H9 (cell line): Measurements from ENCODE around the gene GDNF. TPM values are rescaled to one million over a fixed set of nuclear protein-coding genes. Genes with fewer than 3 reads are reported as not detected.

ENCODE experiments used
- DNase-seq: peaks from one replicate; pipeline ENCODE4 v3.0.0-alpha.2; 2017
- H2AFZ ChIP-seq: one replicate; pipeline ENCODE4 v1.6.1; 2013; ENCODE audit warnings: mild to moderate bottlenecking, low read length, control low read depth, moderate library complexity
- H2AK5ac ChIP-seq: 2 replicates; pipeline ENCODE4 v1.6.1; 2013; ENCODE audit warnings: low read length, control low read depth, mixed read lengths; ENCODE audit not compliant: insufficient read length
- H2BK120ac ChIP-seq: one replicate; pipeline ENCODE4 v1.6.1; 2013; ENCODE audit warnings: low read depth, mild to moderate bottlenecking, low read length, control low read depth, inconsistent platforms; ENCODE audit not compliant: poor library complexity, severe bottlenecking
- H2BK12ac ChIP-seq: 2 replicates; pipeline ENCODE4 v1.6.1; 2013; ENCODE audit warnings: low read length, control low read depth, mixed read lengths, low read depth; ENCODE audit not compliant: insufficient read length
- H2BK15ac ChIP-seq: 2 replicates; pipeline ENCODE4 v1.6.1; 2013; ENCODE audit warnings: low read depth, low read length, control low read depth
- H2BK20ac ChIP-seq: one replicate; pipeline ENCODE4 v1.6.1; 2013; ENCODE audit warnings: low read depth, mild to moderate bottlenecking, low read length, control low read depth, inconsistent platforms; ENCODE audit not compliant: poor library complexity, severe bottlenecking
- H2BK5ac ChIP-seq: 2 replicates; pipeline ENCODE4 v1.6.1; 2013; ENCODE audit warnings: low read length, control low read depth, mixed read lengths; ENCODE audit not compliant: insufficient read length
- H3K14ac ChIP-seq: 2 replicates; pipeline ENCODE4 v1.6.1; 2013; ENCODE audit warnings: low read length, control low read depth; ENCODE audit not compliant: insufficient read depth
- H3K18ac ChIP-seq: 2 replicates; pipeline ENCODE4 v1.6.1; 2013; ENCODE audit warnings: low read depth, mild to moderate bottlenecking, mixed read lengths, low read length, control low read depth; ENCODE audit not compliant: insufficient read length
- H3K23ac ChIP-seq: 2 replicates; pipeline ENCODE4 v1.6.1; 2013; ENCODE audit warnings: low read length, control low read depth, mixed read lengths, low read depth; ENCODE audit not compliant: insufficient read length
- H3K23me2 ChIP-seq: 2 replicates; pipeline ENCODE4 v1.6.1; 2013; ENCODE audit warnings: low read depth, mild to moderate bottlenecking, mixed read lengths, low read length, control low read depth; ENCODE audit not compliant: insufficient read length, poor library complexity, severe bottlenecking
- H3K27ac ChIP-seq: 2 replicates; pipeline ENCODE4 v1.5.1; 2013; ENCODE audit warnings: low read length, control low read depth, mixed read lengths, low read depth; ENCODE audit not compliant: insufficient read length
- H3K27me3 ChIP-seq: 2 replicates; pipeline ENCODE4 v1.6.1; 2013; ENCODE audit warnings: low read length, control low read depth, inconsistent platforms; ENCODE audit not compliant: insufficient read depth
- H3K4ac ChIP-seq: 2 replicates; pipeline ENCODE4 v1.6.1; 2013; ENCODE audit warnings: low read depth, mild to moderate bottlenecking, control low read depth, inconsistent platforms, low read length, moderate library complexity
- H3K4me1 ChIP-seq: 2 replicates; pipeline ENCODE4 v1.6.1; 2013; ENCODE audit warnings: low read length, control low read depth, inconsistent platforms; ENCODE audit not compliant: insufficient read depth
- H3K4me2 ChIP-seq: 2 replicates; pipeline ENCODE4 v1.6.1; 2013; ENCODE audit warnings: low read length, control low read depth, mixed read lengths; ENCODE audit not compliant: insufficient read length, insufficient read depth
- H3K56ac ChIP-seq: 2 replicates; pipeline ENCODE4 v1.6.1; 2013; ENCODE audit warnings: low read depth, mild to moderate bottlenecking, mixed read lengths, low read length, control low read depth; ENCODE audit not compliant: insufficient read length
- H3K79me1 ChIP-seq: 2 replicates; pipeline ENCODE4 v1.6.1; 2013; ENCODE audit warnings: low read depth, mild to moderate bottlenecking, moderate library complexity, low read length, control low read depth, inconsistent platforms; ENCODE audit not compliant: insufficient read depth, poor library complexity, severe bottlenecking
- H3K79me2 ChIP-seq: 2 replicates; pipeline ENCODE4 v1.6.1; 2013; ENCODE audit warnings: low read length, control low read depth, inconsistent platforms; ENCODE audit not compliant: insufficient read depth
- H3K9ac ChIP-seq: 2 replicates; pipeline ENCODE4 v1.6.1; 2013; ENCODE audit warnings: low read length, control low read depth, mixed read lengths; ENCODE audit not compliant: insufficient read length; ENCODE audit errors: extremely low read depth
- H3K9me3 ChIP-seq: one replicate; pipeline ENCODE4 v1.6.1; 2013; ENCODE audit warnings: low read depth, low read length, inconsistent platforms; ENCODE audit not compliant: control insufficient read depth
- H3T11ph ChIP-seq: one replicate; pipeline ENCODE4 v1.6.1; 2013; ENCODE audit warnings: mild to moderate bottlenecking, low read length, control low read depth, inconsistent platforms
- H4K20me1 ChIP-seq: one replicate; pipeline ENCODE4 v1.6.1; 2013; ENCODE audit not compliant: control insufficient read depth, insufficient read length, insufficient read depth
- H4K5ac ChIP-seq: 2 replicates; pipeline ENCODE4 v1.6.1; 2013; ENCODE audit warnings: low read depth, mild to moderate bottlenecking, mixed read lengths, low read length, control low read depth; ENCODE audit not compliant: insufficient read length
- H4K8ac ChIP-seq: replicated peaks from 2 replicates; pipeline ENCODE4 v1.6.1; 2013; ENCODE audit warnings: low read length, control low read depth, mixed read lengths, low read depth; ENCODE audit not compliant: insufficient read length
- H4K91ac ChIP-seq: 2 replicates; pipeline ENCODE4 v1.6.1; 2013; ENCODE audit warnings: low read depth, mild to moderate bottlenecking, moderate library complexity, mixed read lengths, low read length, control low read depth; ENCODE audit not compliant: insufficient read length
- H3K27ac Mint-ChIP-seq, 3 experiments: 2 replicates in 2 of 3; 3 replicates in 1 of 3; pipeline ENCODE4 v1.8.0; 2020 to 2021; ENCODE audit warnings: mixed read lengths in 3 of 3, mild to moderate bottlenecking in 1 of 3, moderate library complexity in 1 of 3
- H3K27me3 Mint-ChIP-seq: 2 replicates; pipeline ENCODE4 v1.8.0; 2021; ENCODE audit warnings: low read depth, mild to moderate bottlenecking, moderate library complexity, mixed read lengths
- H3K36me3 Mint-ChIP-seq, 3 experiments: 2 replicates in 2 of 3; 3 replicates in 1 of 3; pipeline ENCODE4 v1.8.0; 2020 to 2021; ENCODE audit warnings: low read depth in 3 of 3, mixed read lengths in 3 of 3; ENCODE audit not compliant: insufficient read depth in 1 of 3
- H3K4me1 Mint-ChIP-seq, 2 experiments: 2 replicates each; pipeline ENCODE4 v1.8.0; 2020; ENCODE audit warnings: mixed read lengths in 2 of 2
- H3K4me3 Mint-ChIP-seq, 2 experiments: 2 replicates in 1 of 2; 3 replicates in 1 of 2; pipeline ENCODE4 v1.8.0; 2020 to 2021; ENCODE audit warnings: mild to moderate bottlenecking in 2 of 2, mixed read lengths in 2 of 2, moderate library complexity in 1 of 2
- H3K9me3 Mint-ChIP-seq, 2 experiments: 2 replicates in 1 of 2; 3 replicates in 1 of 2; pipeline ENCODE4 v1.8.0; 2020; ENCODE audit warnings: mild to moderate bottlenecking in 2 of 2, mixed read lengths in 2 of 2, moderate library complexity in 1 of 2
- WGBS: extraction: QIAGEN DNeasy Blood & Tissue Kit; methylation state at CpG from one replicate; pipeline ENCODE4 v1.1.7; 2013; ENCODE audit warnings: missing lambda C conversion rate, low lambda C conversion rate, mixed read lengths; ENCODE audit not compliant: insufficient read length; ENCODE audit errors: extremely low coverage; 5-methylcytosine and 5-hydroxymethylcytosine counted together
- total RNA-seq: library from RNA; stranded (reverse); gene quantifications from 2 replicates; pipeline ENCODE4 v1.2.1, GENCODE V29; 2021
- TF ChIP-seq, protein P1 (sequence below): fragments of 200-600 bp; sonication (generic); conservative IDR thresholded peaks from 3 replicates; pipeline ENCODE4 v1.8.0; 2021; ENCODE audit warnings: antibody characterized with exemption, mild to moderate bottlenecking

GDNF gene
- total RNA-seq, 1 experiment from 2014 or later = not detected

DNA sequence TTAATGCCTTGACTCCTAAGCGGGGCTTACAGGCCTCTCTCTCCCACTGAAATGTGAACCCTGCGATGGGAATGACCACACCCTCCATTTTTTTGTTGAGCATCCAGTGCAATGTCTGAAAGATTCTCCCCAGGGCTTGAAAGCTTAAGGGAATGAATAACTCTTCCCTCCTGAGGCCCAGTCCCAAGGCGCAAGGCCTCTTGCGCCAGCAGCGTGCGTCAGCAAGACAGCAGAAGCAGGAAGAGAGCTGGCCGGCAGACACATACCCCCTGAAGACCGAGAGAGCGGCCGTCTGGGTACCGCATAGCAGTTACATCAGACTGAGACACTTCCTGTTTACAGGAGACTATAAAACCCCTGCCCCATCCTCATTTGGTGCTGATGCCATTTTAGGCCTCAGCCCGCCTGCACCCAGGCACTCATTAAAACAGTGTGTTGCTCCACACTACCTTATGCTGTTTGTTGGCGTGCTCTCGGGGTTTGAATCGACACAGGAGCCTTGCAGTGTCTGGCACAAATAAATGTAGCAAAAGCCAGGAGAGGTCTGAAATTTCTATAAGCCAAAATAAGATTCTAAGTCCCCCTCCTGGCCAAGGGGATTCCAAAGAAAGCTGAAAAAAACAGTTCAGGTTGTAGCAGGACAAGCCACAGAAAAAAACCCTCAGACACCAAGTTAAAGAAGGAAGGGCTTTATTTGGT, 62.3 kb downstream of the GDNF start:
- Histone ChIP-seq H3K9ac (no peak overlapping the region), H3K27me3 (no peaks in the 10 kb centered on the region), H3K79me1 (no peaks in the 10 kb centered on the region), H4K8ac (no peak overlapping the region), H2BK20ac (no peak overlapping the region), H3K4me1 (no peaks in the 10 kb centered on the region), H3K79me2 (no peaks in the 10 kb centered on the region), H3K23me2 (no peaks in the 10 kb centered on the region), H2AFZ (no peak overlapping the region), H2BK12ac (no peak overlapping the region), H3K56ac (no peak overlapping the region), H3K4ac (no peak overlapping the region), H2AK5ac (no peak overlapping the region), H3K18ac (no peak overlapping the region), H4K91ac (no peak overlapping the region), H3K14ac (no peak overlapping the region), H3T11ph (no peak overlapping the region), H3K23ac (no peak overlapping the region), H2BK5ac (no peak overlapping the region), H3K4me2 (no peak overlapping the region), H2BK15ac (no peak overlapping the region), H4K20me1 (no peaks in the 10 kb centered on the region), H3K9me3 (no peaks in the 10 kb centered on the region), H4K5ac (no peak overlapping the region), H3K27ac (no peak overlapping the region), H2BK120ac (no peak overlapping the region)
- Mint-ChIP-seq H3K4me1 (peaks cover 0 to 2% of the 10 kb centered on the region in 2 experiments; a peak in 1 of 4 replicates), H3K27me3 (no peaks in the 10 kb centered on the region; the same call in 1 of the 2 replicates), H3K36me3 (peaks cover 5 to 17% (median 11%) of the 10 kb centered on the region in 3 experiments), H3K9me3 (peaks cover 15 to 16% of the 10 kb centered on the region in 2 experiments), H3K4me3 (no peak overlapping the region), H3K27ac (no peak overlapping the region)
- no peak for DNase-seq
- WGBS = no CpG with 5 or more reads among the region's 15 CpGs
- TF ChIP-seq, protein P1, sequence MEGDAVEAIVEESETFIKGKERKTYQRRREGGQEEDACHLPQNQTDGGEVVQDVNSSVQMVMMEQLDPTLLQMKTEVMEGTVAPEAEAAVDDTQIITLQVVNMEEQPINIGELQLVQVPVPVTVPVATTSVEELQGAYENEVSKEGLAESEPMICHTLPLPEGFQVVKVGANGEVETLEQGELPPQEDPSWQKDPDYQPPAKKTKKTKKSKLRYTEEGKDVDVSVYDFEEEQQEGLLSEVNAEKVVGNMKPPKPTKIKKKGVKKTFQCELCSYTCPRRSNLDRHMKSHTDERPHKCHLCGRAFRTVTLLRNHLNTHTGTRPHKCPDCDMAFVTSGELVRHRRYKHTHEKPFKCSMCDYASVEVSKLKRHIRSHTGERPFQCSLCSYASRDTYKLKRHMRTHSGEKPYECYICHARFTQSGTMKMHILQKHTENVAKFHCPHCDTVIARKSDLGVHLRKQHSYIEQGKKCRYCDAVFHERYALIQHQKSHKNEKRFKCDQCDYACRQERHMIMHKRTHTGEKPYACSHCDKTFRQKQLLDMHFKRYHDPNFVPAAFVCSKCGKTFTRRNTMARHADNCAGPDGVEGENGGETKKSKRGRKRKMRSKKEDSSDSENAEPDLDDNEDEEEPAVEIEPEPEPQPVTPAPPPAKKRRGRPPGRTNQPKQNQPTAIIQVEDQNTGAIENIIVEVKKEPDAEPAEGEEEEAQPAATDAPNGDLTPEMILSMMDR = no peak
